Gastrocnemius medialis (tissue), 4 donors: Measurements from ENCODE around the gene RAB5A.

Experiments
- CTCF ChIP-seq, 5 experiments: fragments of 450-650 bp in 3 of 5; fragments of 200-600 bp in 2 of 5; sonication (generic) in 2 of 5; IDR thresholded peaks in 4 of 5; conservative IDR thresholded peaks in 1 of 5; 1 replicate in 4 of 5; 2 replicates in 1 of 5; pipeline ENCODE4 v1.5.1; 2016 to 2019; ENCODE audit warnings: antibody characterized with exemption in 5 of 5, mild to moderate bottlenecking in 3 of 5, moderate library complexity in 3 of 5
- POLR2A ChIP-seq, 2 donors: fragments of 450-650 bp; IDR thresholded peaks; one replicate each; pipeline ENCODE4 v1.6.1; 2017; ENCODE audit warnings: antibody characterized with exemption in 2 of 2, mild to moderate bottlenecking in 2 of 2, moderate library complexity in 2 of 2

DNA sequence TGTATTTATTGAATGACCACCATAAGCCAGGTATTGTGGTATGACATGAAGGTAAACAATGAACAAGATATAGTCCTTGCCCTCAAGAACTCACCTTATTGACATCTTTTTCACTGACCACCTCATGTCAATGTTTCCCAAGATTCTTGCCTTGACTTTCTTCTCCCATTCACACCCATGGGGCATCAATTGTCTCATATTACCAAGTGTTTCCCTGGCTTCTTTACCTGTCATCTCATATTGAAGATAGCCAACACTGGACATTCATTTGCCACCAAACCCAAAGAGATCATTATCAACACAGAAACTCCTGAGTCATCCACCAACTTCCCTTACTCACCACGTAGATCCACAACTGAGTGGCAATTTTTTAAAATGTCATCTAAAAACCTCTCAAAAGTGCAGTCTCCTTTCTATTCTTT lies 15.1 kb upstream of the RAB5A start:
- no peak for TF ChIP-seq CTCF (IDR thresholded peaks at IDR 0.05 in 4 of 5, conservative IDR thresholded peaks at IDR 0.05 in 1 of 5)
- TF ChIP-seq POLR2A (IDR thresholded peaks at IDR 0.05) = no peak
